NOMO-1 (cell line): ENCODE results near the gene SYN1.

Experiments
- DNase-seq, 2 experiments: peaks; one replicate each; lab custom pipeline; 2025; ENCODE audit not compliant: unreplicated experiment in 2 of 2; lab: John Stamatoyannopoulos, UW

Gene SYN1

DNA sequence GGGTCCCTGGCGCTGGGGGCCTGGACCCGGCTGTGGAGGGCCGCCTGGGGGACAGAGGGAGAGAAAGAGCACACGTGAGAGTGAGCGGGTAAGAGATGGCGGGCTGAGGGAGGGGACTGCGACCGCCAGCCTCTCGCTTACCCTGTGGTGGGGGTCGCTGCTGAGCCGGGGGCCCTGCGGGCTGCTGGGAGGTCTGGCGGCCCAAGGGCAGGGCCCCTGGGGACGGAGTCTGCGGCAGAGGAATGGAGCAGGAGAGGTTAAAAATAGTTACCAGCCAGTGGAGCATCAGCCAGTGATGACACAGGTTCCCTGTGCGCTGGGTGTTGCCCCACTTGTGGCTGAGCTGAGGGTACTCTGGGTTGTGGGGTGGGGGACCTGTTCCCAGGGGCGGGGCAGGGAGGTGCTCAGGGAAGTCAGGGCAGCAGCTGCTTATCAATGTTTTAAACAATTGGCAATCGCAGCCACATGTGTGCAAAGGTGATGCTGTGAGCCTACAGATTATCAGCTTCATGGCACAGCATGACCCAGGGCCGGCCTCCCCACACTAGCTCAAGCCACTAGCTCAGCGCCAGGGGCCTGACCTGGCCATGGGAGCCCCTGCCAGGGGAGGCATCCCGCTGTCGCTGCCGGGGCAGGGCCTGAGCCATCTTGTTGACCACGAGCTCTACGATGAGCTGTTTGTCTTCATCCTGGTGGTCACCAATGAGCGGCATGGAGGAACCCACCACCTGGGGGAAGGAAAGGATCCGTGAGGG, 44.9 kb downstream of the SYN1 start:
- DNase-seq: no peak

DNA sequence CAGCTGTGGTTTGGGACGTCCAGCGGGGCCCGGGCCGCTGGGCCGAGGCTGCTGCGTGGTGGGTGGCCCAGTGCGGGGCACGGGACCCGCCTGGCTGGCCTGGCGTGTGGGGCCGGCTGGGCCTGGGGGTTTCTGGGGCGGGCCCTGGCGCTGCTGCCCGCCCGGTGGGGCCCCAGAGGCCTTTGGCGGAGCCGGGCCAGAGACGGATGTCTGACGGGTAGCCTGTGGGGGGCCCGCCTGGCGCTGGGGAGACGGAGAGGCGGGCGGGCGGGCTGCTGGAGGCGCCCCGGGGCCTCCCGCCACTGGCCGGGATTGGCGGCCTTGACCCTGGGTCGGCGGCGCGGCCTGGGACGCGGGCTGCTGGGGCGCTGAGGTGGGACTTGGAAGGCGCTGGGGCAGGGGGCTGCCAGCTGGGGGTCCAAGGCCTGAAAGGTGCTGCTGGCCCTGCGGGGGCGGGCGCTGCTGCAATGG, 45.5 kb downstream of the SYN1 start:
- no peak for DNase-seq

DNA sequence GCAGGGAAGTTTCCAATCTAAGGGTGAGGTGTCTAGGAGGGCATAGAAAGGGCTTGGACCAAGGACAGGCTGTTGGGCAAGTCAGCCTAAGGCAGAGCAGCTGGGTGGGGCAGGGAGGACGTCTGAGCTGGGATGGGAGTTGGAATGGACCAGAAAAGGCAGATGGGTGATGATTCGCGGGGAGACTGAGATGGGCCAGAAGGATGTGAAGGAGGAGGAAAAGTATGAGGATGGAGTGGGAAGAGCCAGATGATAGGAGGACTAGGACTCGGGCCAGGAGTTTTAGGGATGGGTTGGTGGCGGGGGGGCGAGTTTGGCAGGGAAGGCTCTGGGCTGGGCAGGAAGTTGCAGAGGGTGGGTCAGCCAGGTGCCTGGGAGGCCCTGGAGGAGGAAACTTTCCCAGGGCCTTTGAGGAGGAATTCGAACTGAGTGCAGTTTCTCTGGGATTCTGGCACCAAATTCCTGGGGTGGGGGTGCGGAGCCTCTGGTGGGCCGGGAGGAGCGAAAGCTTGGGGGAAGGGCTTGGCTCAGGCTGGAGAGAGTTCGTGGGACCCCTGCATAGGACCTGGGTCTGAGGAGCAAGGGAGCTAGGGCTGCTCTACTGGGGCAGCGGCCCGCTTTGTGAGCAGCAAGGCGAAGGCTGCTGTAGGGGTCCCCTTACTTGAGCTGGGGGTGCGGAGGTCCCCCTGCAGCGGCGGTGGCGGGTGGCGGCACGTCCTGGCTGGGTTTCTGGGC, 46.1 kb downstream of the SYN1 start:
- no peak for DNase-seq

DNA sequence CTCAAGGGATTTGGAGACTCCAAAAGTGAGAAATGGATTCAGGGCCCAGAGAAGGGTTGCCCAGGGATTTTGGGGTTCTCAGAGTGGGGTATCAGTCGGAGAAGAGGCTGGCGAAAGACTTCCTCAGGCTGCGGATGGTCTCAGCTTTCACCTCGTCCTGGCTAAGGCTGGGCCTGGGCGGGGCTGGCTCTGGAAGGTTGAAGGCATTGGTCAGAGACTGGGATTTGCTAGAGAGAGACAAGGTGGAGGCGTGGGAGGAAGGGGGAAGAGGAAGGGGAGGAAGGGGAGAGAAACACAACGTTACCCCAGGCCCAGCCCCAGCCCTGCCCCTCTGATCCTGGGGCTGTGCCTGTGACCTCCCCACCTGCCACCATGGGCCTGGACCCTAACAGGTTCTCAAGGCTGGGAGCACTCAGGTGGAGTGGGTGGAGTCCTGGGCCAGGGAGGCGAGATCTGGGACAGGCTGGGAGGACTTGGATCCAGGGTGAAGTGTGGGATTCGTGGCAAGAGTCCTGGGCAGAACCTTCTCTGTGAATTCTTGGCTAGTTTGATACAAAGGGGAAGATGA, 46.8 kb downstream of the SYN1 start:
- no peak for DNase-seq

DNA sequence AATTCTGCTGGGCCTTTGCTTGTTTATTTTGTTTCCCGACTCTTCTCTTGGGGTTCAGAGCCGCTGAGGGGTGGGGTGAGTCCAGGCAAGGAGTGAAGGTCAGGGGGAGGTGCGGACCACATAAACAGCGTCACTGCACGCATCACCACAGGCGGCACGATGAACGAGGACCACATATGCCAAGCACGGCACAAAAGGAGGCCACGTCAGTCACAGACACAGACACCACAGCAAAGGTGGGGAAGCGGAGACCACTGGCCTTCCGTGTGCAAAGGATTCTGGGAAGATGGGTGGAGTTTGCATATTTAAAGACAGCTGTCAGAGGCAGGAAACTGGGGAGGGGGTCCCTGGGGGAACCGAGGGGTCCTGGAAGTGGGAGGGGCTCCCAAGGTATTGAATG, 47.8 kb downstream of the SYN1 start:
- no peak for DNase-seq

DNA sequence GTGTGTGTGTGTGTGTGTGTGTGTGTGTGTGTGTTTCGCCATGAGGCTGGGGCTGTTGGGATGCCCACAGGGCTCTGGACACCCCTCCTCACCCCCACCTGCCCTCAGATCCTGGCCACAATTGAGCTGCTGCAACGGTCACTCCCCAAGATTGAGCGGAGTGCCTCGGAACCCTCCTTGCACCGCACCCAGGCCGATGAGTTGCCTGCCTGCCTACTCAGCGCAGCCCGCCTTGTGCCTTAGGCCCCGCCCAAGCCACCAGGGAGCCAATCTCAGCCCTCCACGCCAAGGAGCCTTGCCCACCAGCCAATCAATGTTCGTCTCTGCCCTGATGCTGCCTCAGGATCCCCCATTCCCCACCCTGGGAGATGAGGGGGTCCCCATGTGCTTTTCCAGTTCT, 48.4 kb downstream of the SYN1 start:
- no peak for DNase-seq

DNA sequence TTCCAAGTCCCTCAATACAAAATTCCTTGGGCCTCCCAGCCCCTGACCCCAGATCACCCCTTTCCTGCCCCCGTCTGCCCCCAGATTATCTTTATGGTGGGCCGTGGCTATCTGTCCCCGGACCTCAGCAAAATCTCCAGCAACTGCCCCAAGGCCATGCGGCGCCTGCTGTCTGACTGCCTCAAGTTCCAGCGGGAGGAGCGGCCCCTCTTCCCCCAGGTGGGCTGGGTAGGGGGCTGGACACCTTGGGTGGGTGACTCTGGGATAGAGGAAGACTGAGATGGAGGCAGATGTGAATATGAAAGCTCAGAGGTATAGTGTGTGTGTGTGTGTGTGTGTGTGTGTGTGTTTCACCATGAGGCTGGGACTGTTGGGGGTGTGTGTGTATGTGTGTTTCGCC, 48.9 kb downstream of the SYN1 start:
- no peak for DNase-seq

DNA sequence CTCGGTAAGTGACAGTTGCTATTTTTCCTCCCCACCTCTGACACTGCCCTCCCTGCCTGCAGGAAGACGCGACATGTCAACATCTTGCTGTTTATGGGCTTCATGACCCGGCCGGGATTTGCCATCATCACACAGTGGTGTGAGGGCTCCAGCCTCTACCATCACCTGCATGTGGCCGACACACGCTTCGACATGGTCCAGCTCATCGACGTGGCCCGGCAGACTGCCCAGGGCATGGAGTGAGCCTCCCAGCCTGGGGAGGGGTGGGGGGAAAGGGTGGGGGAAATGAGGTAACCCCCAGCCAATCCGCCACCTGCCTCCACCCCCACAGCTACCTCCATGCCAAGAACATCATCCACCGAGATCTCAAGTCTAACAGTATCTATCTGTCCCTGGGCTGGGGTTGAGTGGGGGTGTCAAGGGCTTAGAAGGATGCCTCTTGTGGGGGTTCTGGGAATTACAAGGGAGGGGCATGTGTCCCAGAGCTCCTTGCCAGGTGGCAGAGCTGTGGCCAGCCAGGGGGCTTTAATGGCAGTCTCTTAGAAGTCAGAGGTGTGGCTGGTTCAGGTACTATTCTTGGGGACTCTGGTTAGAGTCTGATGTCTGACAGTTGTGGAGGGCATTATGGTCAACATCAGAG, 50.9 kb downstream of the SYN1 start:
- DNase-seq: no peak

DNA sequence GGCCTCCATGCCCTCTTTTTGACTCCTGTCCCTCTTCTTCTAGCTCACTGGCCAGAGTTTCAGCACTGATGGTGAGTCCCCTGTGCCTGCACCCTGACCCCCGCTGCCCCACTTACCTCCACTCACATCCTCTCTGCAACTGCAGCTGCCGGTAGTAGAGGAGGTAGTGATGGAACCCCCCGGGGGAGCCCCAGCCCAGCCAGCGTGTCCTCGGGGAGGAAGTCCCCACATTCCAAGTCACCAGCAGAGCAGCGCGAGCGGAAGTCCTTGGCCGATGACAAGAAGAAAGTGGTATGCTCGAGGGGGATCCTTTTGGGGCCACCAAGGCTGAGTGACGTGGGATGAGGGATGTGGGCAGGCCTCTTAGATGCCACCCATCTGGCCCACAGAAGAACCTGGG, 52.8 kb downstream of the SYN1 start:
- DNase-seq: no peak

DNA sequence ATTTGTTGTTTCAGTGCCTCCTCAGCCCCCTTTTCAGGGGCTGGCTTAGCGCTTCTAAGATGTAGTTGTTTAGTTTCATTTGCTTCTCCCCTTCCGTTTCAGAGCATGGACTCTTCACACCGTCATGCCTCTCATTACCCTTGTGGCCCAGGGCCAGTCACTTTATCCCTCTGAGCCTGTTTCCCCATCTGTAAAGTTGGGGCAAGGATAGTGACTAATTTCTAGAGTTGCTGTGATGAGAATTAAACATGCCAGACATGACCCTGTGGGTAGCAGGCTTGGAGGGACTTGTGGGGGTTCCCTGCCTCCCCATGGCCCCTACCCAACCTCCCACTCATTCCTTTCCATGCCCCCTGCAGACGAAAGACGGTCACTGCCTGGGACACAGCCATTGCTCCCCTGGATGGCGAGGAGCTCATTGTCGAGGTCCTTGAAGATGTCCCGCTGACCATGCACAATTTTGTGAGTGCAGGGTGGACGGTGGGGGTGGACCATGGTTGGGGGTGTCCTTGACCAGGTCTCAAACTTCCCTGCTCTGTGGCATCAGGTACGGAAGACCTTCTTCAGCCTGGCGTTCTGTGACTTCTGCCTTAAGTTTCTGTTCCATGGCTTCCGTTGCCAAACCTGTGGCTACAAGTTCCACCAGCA, 55.1 kb downstream of the SYN1 start:
- no peak for DNase-seq

DNA sequence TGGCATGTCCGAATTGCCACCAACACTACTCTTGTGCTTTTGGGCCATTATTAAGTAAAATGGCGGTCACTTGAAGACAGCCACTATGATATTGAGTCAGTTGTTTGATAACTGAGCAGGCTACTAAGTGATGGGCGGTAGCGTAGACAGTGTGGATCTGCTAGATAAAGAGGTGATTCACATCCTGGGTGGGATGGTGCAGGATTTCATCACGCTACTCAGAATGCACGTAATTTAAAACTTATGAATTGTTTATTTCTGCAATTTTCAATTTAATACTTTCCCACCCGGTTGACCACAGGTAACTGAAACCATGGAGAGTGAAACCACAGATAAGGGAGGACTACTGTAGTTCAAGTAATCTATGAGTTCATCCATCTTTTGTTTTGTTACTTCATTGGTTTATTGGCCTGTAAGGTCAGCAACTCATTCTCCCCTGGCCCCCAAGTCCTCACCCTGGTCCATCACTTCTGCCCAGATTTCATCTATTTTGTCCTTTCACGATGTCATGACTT, 55.8 kb downstream of the SYN1 start:
- DNase-seq: no peak

DNA sequence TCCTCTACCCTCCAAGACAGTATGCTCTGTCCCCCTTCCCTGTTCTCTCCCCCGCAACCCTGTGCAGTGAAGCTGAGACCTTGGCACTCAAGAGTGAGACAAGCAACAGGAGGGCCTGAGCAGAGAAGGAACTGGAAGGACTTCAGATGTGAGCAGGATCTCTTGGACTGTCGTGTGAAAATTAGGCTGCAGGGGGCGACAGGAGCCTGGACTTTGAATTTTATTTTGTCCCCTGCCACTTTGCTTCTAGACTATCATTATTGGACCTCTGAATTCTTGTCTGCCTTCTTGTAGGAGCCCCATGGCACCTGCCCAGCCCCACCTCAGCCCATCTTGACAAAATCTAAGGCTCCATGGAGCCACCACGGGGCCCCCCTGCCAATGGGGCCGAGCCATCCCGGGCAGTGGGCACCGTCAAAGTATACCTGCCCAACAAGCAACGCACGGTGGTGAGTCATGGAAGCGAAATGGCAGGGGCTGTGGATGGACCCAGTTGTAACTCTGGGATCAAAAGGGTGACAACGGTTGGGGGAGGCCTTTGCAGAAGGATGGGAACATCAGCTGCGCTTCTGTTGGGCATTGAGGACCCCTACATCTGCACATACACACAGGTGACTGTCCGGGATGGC, 56.9 kb downstream of the SYN1 start:
- DNase-seq: peak; percentile 7 to 43

DNA sequence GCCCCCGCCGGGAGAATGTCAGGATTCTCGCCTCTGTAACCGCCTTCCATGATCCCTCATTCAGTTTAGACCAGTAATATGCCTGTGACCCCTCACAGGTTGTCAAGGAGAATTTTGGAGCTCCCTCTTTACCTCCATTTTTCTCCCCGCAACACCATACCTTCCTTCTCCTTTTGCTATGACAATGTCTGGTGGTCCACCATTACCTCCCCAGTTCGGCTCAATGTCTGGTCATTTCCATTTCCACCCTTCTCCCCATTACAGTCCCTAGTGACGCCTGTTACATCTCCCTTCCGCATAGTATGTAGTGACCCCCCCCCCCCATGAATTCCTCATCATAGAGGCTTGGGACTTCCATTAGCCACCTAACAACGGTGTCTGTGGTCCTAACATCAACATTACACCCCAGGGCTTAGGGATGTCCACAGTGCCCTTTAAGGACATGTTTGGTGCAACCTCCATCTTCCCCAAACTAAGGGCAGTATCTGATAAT, 58.0 kb downstream of the SYN1 start:
- no peak for DNase-seq

DNA sequence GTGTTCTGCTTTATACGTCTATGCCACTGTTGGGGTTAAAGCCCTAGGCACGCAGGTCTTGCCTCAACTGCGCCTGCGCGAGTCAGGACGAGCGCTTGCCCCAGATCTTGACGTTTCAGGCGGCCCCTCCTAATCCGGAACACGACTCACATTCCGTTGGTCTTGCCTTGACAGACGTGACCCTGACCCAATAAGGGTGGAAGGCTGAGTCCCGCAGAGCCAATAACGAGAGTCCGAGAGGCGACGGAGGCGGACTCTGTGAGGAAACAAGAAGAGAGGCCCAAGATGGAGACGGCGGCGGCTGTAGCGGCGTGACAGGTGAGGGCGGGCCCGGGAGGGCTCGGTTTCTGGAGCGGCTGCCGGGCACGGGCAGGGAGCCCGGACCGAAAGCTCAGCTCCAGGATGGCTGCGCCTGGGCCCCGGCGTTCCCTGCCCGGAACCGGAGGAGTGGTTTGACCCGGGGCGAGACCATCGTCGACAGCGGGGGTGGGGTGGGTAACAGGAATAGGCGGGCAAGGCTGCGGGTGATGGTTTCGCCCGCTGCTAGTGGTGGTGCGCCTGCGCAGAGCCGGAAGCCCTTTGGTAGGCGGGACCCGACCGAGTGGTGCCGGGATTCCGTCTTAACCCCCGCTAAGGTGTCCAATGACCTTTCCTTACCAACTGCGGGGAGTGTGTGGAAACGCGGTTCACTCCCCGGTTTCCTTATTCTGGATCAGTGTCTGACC, 58.6 kb downstream of the SYN1 start, which contains the start of gene ARAF:
Gene ARAF, plus strand, starts transcription at position 272 of the 725 bp plus-strand sequence. CDS start 1,763 bp downstream, outside the sequence.
- DNase-seq: peak; percentile 85 to 94

DNA sequence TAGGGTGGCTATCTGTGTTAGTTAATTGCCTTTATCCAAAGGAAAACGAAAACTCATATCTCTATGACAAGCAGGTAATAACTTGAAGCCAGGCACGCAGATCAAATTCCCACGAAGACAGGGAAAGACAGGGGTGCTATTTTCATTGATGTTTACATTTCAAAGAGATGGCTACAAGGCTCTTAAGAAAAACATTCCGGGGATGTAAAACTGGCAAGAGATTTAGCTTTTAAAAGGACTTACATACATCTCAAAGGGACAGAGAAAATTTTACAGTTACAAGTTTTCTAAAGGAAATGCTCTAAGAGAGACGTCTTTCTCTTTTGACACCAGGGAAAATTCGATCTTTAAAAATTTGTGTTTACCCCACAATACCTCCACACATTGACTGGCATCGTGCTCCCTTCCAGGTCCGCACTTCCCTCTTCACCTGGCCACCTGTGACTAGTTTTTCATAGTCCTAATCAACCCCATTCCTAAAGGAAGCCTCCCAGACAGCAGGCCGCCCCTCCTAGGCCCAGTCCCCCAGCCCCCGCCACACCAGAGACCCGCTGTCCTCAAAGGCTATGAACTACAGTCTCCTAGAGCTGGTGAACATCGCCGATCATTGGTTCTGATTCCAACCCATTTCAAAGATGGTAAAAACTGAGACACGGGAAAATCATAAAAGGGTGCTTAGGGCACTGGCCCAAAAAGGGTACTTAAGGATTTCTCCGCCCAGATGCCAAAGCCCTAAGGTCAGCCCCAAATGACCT, 59.3 kb downstream of the SYN1 start:
- DNase-seq: no peak

DNA sequence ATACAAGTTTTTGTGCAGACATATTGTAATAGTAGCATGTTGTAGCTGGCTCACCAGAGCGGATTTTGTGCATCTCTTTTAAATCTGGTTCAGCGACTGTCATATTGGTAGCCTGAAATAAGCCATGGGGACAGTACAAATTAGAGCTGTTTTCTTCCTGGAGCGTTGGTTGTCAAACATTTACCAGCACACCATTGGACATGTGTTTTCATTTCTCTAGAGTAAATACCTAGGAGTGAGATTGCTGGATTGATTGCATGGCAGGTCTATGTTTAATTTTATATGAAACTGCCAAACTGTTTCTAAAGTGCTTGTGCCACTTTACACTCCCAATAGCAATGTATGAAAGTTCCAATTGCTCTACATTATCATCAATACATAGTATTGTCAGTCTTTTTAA, 61.2 kb downstream of the SYN1 start:
- DNase-seq: no peak

DNA sequence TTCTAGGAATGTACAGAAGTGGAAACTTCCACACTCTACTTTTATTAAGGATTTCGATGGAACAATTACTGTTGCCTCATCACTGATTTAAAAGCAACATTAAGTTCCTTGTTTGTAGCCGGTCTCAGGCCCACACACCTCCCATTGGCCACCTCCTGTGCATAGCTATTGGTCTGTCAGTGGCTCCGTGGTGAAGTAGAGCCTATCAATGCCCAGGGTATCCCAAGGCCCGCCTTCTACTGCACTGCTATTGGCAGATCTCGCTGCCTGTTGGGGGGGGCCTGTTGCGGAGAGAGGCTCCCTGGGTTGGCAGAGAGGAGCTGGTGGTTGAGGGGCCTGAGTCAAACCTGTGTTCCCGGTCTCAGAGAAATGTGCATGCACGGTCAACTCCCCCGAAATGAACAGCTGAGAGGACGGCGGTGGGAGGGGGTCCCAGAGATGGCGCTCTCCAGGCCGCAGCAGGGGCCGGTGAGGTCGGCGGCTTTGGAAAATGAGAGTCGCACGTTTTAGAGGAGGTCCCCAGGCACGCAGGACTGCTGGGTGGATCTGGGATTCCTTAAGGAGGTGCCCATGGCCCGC, 63.5 kb downstream of the SYN1 start:
- peak; percentile 86 to 90 for DNase-seq

DNA sequence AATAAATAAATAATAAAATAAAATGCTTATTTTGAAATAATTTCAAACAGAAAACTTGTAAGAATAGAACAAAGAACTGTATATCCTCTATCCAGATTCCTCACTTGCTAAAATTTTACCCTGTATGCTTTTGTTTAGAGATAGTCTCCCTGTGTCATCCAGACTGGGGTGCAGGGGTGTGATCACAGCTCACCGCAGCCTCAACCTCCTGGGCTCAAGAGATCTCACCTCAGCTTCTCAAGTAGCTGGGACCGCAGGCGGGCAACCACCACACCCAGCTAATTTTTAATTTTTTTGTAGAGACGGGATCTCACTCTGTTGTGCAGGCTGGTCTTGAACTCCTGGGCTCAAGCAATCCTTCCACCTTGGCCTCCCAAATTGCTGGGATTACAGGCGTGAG, 76.2 kb downstream of the SYN1 start:
- DNase-seq: no peak
